ENCODE measurements around the gene CAMK1D. TPM values are rescaled to one million over a fixed set of nuclear protein-coding genes. Genes with fewer than 3 reads are reported as not detected.

Gene CAMK1D
- total RNA-seq, 1 donor from 2014 or later, result 1.0 TPM

- no peak overlapping the region for H3K4me3 ChIP-seq (ENCODE audit: low read depth, low read length)
- no peak for DNase-seq (ENCODE audit: low read depth)
- no peak for TF ChIP-seq CTCF (conservative IDR thresholded peaks at IDR 0.05; ENCODE audit: low read depth, low read length)
Measured at GRCh38 chr10:12841426-12841825, 492.1 kb downstream of the CAMK1D start.

- DNase-seq (ENCODE audit: low read depth), result no peak
- no peak overlapping the region for H3K4me3 ChIP-seq (ENCODE audit: low read depth, low read length)
- no peak for TF ChIP-seq CTCF (conservative IDR thresholded peaks at IDR 0.05; ENCODE audit: low read depth, low read length)
Measured at GRCh38 chr10:12841826-12842225, 492.5 kb downstream of the CAMK1D start.

- DNase-seq (ENCODE audit: low read depth), result no peak
- no peak overlapping the region for H3K4me3 ChIP-seq (ENCODE audit: low read depth, low read length)
- no peak for TF ChIP-seq CTCF (conservative IDR thresholded peaks at IDR 0.05; ENCODE audit: low read depth, low read length)
Measured at GRCh38 chr10:12842310-12842709, 493.0 kb downstream of the CAMK1D start.

GRCh38 chr10:12843296-12843945 is 494.1 kb downstream of the CAMK1D start:
- no peak for TF ChIP-seq CTCF (conservative IDR thresholded peaks at IDR 0.05; ENCODE audit: low read depth, low read length)
- no peak overlapping the region for H3K4me3 ChIP-seq (ENCODE audit: low read depth, low read length)
- no peak for DNase-seq (ENCODE audit: low read depth)

- peak overlapping the region; percentile 10 for H3K4me3 ChIP-seq (ENCODE audit: low read depth, low read length)
- peak; percentile 33 for DNase-seq (ENCODE audit: low read depth)
- TF ChIP-seq CTCF (conservative IDR thresholded peaks at IDR 0.05; ENCODE audit: low read depth, low read length), result no peak
Measured at GRCh38 chr10:12844811-12845483, 495.6 kb downstream of the CAMK1D start.

GRCh38 chr10:12846718-12847117 is 497.4 kb downstream of the CAMK1D start:
- no peak for TF ChIP-seq CTCF (conservative IDR thresholded peaks at IDR 0.05; ENCODE audit: low read depth, low read length)
- H3K4me3 ChIP-seq (ENCODE audit: low read depth, low read length), result no peak overlapping the region
- DNase-seq (ENCODE audit: low read depth), result no peak

Data from epithelial cell of proximal tubule (primary cell).